GM13976 (cell line): ENCODE data around the gene ENAH.
A peak's percentile ranks its signal among the peaks of the same experiment; 100 is the strongest.

ENCODE experiments used
- DNase-seq: peaks from one replicate; pipeline ENCODE4 v3.0.0; 2012; ENCODE audit warnings: low spot score
- in situ Hi-C: fragments of 300-500 bp; cut with MboI; formaldehyde crosslinking; loops from one replicate; pipeline ENCODE4 v1.12.0; 2022; ENCODE audit warnings: low sequenced_read_pairs, mixed read lengths, inconsistent platforms; ENCODE audit not compliant: unreplicated experiment
- TF ChIP-seq, protein P1 (sequence below): IDR thresholded peaks from 2 replicates; pipeline ENCODE4 v1.5.1; 2012; ENCODE audit warnings: borderline replicate concordance, mild to moderate bottlenecking; ENCODE audit not compliant: insufficient read depth; ENCODE audit errors: extremely low read depth, missing control alignments, control extremely low read depth

ENAH gene

GRCh38 chr1:225480825-225481434, 172.0 kb downstream of the ENAH start:
- peak; percentile 72 for DNase-seq
- TF ChIP-seq, protein P1, sequence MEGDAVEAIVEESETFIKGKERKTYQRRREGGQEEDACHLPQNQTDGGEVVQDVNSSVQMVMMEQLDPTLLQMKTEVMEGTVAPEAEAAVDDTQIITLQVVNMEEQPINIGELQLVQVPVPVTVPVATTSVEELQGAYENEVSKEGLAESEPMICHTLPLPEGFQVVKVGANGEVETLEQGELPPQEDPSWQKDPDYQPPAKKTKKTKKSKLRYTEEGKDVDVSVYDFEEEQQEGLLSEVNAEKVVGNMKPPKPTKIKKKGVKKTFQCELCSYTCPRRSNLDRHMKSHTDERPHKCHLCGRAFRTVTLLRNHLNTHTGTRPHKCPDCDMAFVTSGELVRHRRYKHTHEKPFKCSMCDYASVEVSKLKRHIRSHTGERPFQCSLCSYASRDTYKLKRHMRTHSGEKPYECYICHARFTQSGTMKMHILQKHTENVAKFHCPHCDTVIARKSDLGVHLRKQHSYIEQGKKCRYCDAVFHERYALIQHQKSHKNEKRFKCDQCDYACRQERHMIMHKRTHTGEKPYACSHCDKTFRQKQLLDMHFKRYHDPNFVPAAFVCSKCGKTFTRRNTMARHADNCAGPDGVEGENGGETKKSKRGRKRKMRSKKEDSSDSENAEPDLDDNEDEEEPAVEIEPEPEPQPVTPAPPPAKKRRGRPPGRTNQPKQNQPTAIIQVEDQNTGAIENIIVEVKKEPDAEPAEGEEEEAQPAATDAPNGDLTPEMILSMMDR, result peak; percentile 76
- in situ Hi-C loops, result no loop called here

DNA sequence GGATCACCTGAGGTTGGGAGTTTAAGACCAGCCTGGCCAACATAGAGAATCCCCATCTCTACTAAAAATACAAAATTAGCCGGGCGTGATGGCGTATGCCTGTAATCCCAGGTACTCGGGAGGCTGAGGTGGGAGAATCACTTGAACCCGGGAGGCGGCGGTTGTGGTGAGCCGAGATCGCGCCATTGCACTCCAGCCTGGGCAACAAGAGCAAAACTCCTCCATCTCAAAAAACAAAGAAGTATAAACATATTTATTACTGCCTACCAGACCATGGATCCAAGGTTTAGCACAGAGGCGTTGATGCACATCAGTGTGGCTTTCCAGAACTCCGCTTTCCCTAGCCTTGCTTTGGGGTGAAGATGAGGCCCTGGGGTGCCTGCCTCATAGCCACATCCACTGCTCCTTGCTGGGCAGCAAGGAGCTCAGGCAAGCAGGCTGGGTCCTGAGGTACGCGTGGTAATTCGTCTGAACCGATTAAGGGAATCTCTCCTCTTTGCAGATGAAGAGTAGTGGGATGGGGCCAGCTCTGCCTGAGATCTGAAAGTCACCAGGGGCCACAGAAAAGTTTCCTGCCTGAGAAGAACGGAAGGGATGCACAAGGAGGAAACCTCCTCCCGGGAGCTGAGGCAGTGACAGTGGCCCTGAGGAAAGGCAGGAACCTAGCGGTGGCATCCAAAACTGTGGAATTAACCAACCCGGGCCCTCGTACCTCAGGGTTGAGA, 172.8 kb downstream of the ENAH start:
- TF ChIP-seq, protein P1, result no peak
- in situ Hi-C loops, result loop anchor here (5.0 to 10.0 kb wide), 2 partner anchors 295 to 497 kb away; partner anchors contain the start of gene SRP9
- no peak for DNase-seq

DNA sequence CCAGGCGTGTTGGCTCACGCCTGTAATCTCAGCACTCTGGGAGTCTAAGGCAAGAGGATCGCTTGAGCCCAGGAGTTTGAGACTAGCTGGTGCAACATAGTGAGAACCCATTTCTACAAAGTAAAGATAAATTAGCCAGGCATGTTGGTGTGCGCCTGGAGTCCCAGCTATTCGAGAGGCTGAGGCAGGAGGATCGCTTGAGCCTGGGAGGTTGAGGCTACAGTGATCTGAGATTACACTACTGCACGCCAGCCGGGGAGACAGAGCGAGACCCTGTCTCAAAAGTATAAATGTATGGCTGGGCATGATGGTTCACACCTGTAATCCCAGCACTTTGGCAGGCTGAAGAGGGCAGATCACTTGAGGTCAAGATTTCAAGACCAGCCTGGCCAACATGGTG, 173.6 kb downstream of the ENAH start:
- in situ Hi-C loops, result loop anchor here (5.0 to 10.0 kb wide), 2 partner anchors 295 to 498 kb away; partner anchors contain the start of gene SRP9
- DNase-seq, result no peak
- TF ChIP-seq, protein P1, result no peak

DNA sequence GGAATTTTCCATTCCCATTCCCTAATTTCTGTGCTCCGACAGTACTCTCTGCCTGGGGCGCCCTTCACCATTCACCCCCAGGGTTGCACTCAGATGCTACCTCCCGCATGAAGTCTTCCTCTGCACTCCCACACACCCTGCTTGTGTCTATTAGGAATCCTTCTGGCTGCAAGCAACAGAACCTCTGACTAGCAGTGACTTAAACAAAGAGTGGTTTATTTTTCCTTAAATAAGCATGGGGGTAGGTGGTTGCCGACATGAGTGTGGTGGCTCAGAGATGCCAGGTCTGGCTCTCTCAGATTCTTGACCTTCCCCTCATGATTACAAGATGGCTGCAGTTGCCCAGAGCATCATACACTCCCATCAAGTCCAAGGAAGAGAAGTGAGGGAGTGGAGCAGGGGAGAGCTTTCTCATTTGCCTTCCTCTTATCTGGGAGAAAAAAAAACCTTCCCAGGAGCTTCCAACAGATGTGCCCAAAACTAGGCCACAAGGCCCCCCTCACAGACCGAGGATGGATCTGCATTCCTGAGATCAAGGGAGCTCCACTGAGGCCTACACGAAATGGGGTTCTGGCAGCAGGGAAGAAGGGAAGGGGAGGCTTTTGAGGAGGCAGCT, 175.5 kb downstream of the ENAH start:
- in situ Hi-C loops, result loop anchor here (5.0 to 10.0 kb wide), 2 partner anchors 297 to 500 kb away; partner anchors contain the start of gene SRP9
- TF ChIP-seq, protein P1, result no peak
- DNase-seq, result no peak

DNA sequence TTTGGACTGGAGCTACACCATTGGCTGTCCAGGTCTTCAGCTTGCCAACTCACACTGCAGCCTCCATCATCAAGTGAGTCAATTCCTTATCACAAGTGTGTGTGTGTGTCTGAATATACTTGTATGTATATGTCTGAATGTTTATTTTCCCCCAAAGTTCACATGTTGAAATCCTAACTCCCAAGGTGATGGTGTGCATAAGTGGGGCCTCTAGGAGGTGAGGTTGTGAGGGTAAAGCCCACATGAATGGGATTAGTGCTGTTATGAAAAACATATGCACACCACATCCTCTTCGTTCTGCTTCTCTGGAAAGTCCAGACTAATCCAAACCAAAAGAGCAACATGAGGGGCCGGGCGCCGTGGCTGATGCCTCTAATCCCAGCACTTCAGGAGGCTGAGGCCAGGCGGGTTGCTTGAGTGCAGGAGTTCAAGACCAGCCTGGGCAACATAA, 176.4 kb downstream of the ENAH start:
- in situ Hi-C loops, result loop anchor here (5.0 to 10.0 kb wide), 2 partner anchors 298 to 501 kb away; partner anchors contain the start of gene SRP9
- no peak for DNase-seq
- TF ChIP-seq, protein P1, result no peak

- in situ Hi-C loops, result loop anchor here (5.0 to 10.0 kb wide), 2 partner anchors 299 to 501 kb away; partner anchors contain the start of gene SRP9
- no peak for DNase-seq
- TF ChIP-seq, protein P1, result no peak
These were observed 176.8 kb downstream of the ENAH start for GRCh38 chr1:225476100-225476511.
